SK-N-MC (cell line): ENCODE results near the gene LLCFC1.

Experiments used
- DNase-seq: peaks from one replicate; pipeline ENCODE4 v3.0.0-alpha.2; 2011; ENCODE audit warnings: low read depth, low spot score
- H3K27ac ChIP-seq: fragments of 200-600 bp; sonication (generic); 2 replicates; pipeline ENCODE4 v1.5.1; 2016; ENCODE audit warnings: mixed run types
- H3K36me3 ChIP-seq: fragments of 200-600 bp; sonication (generic); 2 replicates; pipeline ENCODE4 v1.6.1; 2017; ENCODE audit warnings: antibody characterized with exemption, low read length, mixed read lengths; ENCODE audit not compliant: insufficient read depth
- H3K4me3 ChIP-seq: fragments of 200-600 bp; sonication (generic); 2 replicates; pipeline ENCODE4 v1.5.1; 2016
- H3K9ac ChIP-seq: fragments of 200-600 bp; sonication (generic); 2 replicates; pipeline ENCODE4 v1.8.0; 2017; ENCODE audit warnings: mixed run types, mixed read lengths; ENCODE audit not compliant: insufficient read length
- H3K9me3 ChIP-seq: fragments of 200-600 bp; sonication (generic); 2 replicates; pipeline ENCODE4 v1.6.1; 2017; ENCODE audit warnings: low read depth, mild to moderate bottlenecking, antibody characterized with exemption, low read length, moderate library complexity, mixed read lengths
- EZH2 ChIP-seq: fragments of 200-600 bp; sonication (generic); IDR thresholded peaks from one replicate; pipeline ENCODE4 v1.6.1; 2017; ENCODE audit warnings: antibody characterized with exemption
- FOXP2 ChIP-seq: optimal IDR thresholded peaks from 2 replicates; pipeline ENCODE3; 2011; ENCODE audit warnings: mild to moderate bottlenecking, moderate library complexity; ENCODE audit not compliant: insufficient read depth; ENCODE audit errors: extremely low read length, control extremely low read depth
- POLR2AphosphoS5 ChIP-seq: IDR thresholded peaks from 2 replicates; pipeline ENCODE4 v1.6.1; 2012; ENCODE audit warnings: mild to moderate bottlenecking, low read depth, low read length, borderline replicate concordance

LLCFC1 gene

DNA sequence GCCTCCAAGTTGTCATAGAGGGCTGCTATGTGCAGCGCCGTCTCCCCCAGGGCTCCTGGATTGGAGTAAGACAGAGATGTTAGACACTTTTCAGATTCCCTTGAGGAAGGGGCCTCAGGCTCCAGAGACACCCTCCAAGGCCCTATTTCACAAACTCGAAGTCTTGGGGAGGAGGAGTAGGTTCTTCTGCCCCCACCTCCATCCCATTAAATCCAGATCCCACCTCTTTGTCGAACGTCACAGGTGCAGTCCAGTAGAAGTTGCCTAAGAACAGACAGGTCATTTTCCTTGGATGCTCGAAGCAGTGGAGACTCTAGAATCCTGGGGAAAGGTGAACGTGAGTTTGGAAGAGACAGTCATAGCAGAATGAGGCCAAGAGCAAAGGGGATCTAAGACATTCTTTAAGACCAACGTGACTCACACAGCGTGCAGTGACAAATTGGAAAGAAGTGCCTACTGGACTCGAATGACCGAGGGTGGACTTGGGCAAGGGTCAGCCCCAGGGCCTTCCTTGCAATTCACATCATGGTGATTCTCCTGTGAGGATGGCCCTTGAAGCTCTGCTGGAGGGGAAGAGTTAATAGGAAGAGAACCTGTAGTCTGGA lies 9.1 kb upstream of the LLCFC1 start:
- H3K4me3 ChIP-seq = no peak overlapping the region
- no peaks in the 10 kb centered on the region for H3K9me3 ChIP-seq
- H3K27ac ChIP-seq = no peak overlapping the region
- no peak overlapping the region for H3K9ac ChIP-seq
- no peak for DNase-seq
- no peaks in the 10 kb centered on the region for H3K36me3 ChIP-seq
- no peak for TF ChIP-seq FOXP2
- no peak for TF ChIP-seq EZH2
- TF ChIP-seq POLR2AphosphoS5 = no peak

DNA sequence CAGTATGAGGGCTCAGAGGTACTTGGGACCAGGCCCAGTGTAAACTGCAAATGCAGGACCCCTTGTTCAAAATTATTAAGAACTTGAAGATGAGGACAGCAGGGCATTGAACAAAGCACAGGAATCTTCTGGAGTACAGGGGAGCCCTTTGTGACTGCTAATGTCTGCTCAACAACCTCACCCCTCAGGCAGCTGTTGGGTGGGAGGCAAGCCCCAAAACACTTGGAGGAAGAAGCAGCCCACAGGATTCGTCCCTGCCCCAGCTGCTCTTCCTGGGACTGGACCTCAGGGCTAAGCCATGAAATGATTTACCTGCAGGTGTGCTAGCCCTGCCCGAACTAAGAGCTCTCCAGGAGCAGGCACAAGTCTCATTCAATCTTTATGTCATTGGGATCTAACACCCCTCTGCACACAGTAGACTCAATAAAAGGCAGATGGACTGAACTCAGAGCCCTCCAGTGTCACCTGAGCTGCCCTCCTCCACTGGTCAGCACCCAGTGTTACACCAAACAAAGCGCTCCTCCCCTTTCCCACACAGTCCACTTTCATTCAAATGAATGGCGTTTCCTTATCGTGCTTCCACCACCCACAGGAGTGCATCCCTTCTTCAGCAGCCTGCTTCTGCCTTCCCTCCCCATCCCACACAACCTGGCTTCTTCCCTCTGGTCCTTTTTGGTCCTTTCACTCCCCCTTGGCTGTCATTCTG lies 6.7 kb upstream of the LLCFC1 start:
- Histone ChIP-seq H3K4me3 (no peak overlapping the region), H3K9ac (no peak overlapping the region), H3K36me3 (no peaks in the 10 kb centered on the region), H3K9me3 (no peaks in the 10 kb centered on the region), H3K27ac (no peak overlapping the region)
- TF ChIP-seq FOXP2 (no peak), EZH2 (no peak), POLR2AphosphoS5 (no peak)
- DNase-seq = no peak

DNA sequence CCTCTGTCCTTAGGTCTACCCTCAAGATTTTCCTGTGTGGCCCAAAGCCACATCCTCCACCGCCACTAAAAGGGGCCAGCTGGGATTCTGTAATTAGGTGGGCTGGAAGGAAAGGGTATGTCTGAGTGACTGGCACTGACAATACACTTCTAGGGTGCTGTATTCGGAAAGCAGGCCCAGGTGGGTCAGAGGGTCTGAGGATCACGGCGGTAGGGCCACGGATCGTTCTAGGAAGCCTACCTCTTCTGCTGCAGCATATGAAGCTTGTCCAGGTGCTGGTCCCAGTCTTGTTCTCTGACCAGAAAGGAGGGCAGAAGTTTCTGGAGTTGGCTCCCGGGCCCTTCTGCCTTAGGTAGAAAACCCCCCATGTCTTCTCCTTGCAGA lies 6.2 kb upstream of the LLCFC1 start:
- H3K9ac ChIP-seq = no peak overlapping the region
- H3K9me3 ChIP-seq = no peaks in the 10 kb centered on the region
- TF ChIP-seq FOXP2 (no peak), EZH2 (no peak), POLR2AphosphoS5 (no peak)
- H3K27ac ChIP-seq = no peak overlapping the region
- H3K36me3 ChIP-seq = no peaks in the 10 kb centered on the region
- H3K4me3 ChIP-seq = no peak overlapping the region
- no peak for DNase-seq

DNA sequence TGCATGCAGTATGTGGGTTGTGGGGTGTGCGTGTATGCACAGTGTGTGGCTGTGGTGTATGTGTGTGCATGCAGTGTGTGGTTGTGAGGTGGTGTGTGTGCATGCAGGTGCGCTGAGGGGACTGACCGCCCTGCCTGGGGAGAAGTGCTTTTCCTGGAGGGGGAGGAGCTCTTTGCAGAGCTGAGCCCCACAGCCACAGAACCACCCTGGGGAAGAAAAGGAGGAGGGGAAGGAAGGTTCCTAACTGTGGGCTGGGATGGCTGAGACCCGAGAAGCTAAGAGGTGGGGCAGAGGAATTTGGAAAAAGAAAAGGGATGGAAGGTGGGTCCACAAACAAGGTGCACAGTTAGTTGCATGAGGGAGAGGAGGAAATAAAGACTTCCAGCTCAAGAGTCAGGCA lies 5.7 kb upstream of the LLCFC1 start, which contains the start of gene TRPV5:
Gene TRPV5 (minus strand): TSS at position 123 of the 400 bp plus-strand sequence. CDS start 287 bp downstream, outside the sequence.
- no peak within 1 kb of the TSS for H3K9ac ChIP-seq
- no peak within 1 kb of the TSS for H3K27ac ChIP-seq
- TF ChIP-seq POLR2AphosphoS5 (no peak), EZH2 (no peak), FOXP2 (no peak)

DNA sequence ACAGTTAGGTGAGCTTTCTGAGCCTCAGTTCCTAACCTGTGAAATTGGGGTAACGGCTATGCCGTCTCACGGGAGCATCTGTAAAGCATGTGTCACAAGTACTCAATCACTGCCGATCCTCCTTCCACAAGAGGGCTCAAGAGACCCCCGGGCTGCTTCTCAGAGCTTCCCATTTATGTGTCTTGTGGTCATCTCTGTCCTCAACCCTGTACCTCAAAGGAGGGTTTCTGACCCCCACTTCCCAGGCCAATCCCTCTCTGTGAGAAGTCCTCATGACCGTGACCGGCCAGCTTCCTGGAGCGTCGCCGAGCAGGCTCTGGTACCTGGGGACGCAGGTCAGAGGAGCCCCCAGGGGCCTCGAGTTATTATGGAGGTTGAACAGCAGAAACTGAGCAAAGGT lies 5.2 kb upstream of the LLCFC1 start:
- Histone ChIP-seq H3K36me3 (no peaks in the 10 kb centered on the region), H3K4me3 (no peak overlapping the region)
- TF ChIP-seq EZH2 = no peak
- TF ChIP-seq FOXP2 = no peak
- TF ChIP-seq POLR2AphosphoS5 = no peak

More for the DNA sequence above, 5.7 kb upstream of the LLCFC1 start, which contains the start of gene TRPV5:
- no peak for DNase-seq
- H3K4me3 ChIP-seq = no peak within 1 kb of the TSS
- no peaks in the 10 kb centered on the region for H3K9me3 ChIP-seq
- no peaks in the 10 kb centered on the region for H3K36me3 ChIP-seq

DNA sequence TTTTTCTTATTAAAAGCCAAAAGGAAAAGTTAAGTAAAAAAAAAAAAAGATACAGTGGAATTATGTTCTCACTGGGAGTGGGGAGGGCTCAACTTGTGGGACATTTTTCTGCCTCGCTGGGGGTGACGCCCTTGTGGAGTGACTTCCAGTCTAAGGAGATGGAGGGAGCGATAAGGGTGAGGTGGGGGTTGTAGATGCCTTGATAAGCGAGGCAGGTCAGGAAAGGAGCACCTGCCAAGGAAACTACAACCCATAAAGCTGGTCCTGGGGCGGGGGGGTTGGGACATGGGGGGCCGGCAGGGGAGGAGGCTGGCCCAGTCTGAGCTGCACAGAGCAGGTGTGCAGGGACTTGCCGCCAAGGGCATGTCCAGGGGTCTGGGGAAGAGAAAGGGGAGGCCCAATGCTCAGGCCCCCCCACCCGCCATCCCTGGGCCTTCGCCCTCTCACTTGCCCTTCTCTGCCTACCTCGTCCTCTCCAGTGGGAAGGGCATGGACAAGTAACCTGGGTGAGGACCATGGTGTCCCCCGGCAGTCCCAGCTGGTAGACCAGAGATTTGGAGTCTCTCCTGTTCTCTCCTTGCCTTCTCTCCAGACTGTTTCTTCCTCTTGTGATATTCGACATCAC lies 3.2 kb upstream of the LLCFC1 start:
- no peak overlapping the region for H3K9ac ChIP-seq

More for the DNA sequence above, 5.2 kb upstream of the LLCFC1 start:
- H3K27ac ChIP-seq = no peak overlapping the region
- no peak overlapping the region for H3K9ac ChIP-seq
- H3K9me3 ChIP-seq = no peaks in the 10 kb centered on the region
- DNase-seq = no peak

DNA sequence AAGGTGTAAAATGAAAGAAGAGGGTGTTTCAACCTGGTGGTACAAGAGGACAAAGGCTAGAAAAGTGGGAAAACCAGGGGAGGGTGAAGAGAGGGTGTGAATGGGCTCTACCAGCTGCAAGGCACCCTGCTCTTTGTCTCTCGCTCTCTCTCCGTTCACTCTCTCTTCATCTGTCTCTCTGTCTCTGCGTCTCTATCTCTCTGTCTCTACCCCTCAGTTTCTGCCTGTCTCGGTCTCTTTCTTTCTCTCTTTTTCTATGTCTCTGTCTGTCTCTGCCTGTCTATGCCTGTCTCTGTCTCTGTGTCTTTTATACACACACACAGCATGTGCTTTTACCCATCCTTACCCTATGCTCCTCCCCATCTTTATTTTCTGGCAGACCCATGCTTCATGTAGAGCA lies 673 bp upstream of the LLCFC1 start:
- no peaks in the 10 kb centered on the region for H3K9me3 ChIP-seq
- H3K27ac ChIP-seq = no peak overlapping the region
- H3K36me3 ChIP-seq = no peaks in the 10 kb centered on the region
- DNase-seq = no peak
- TF ChIP-seq FOXP2 (no peak), EZH2 (no peak), POLR2AphosphoS5 (no peak)
- H3K4me3 ChIP-seq = no peak overlapping the region
- no peak overlapping the region for H3K9ac ChIP-seq

More for the DNA sequence above, 3.2 kb upstream of the LLCFC1 start:
- no peak for DNase-seq
- H3K27ac ChIP-seq = no peak overlapping the region
- no peak for TF ChIP-seq POLR2AphosphoS5
- TF ChIP-seq FOXP2 = no peak
- no peak for TF ChIP-seq EZH2
- H3K36me3 ChIP-seq = no peaks in the 10 kb centered on the region
- H3K4me3 ChIP-seq = no peak overlapping the region
- H3K9me3 ChIP-seq = no peaks in the 10 kb centered on the region

DNA sequence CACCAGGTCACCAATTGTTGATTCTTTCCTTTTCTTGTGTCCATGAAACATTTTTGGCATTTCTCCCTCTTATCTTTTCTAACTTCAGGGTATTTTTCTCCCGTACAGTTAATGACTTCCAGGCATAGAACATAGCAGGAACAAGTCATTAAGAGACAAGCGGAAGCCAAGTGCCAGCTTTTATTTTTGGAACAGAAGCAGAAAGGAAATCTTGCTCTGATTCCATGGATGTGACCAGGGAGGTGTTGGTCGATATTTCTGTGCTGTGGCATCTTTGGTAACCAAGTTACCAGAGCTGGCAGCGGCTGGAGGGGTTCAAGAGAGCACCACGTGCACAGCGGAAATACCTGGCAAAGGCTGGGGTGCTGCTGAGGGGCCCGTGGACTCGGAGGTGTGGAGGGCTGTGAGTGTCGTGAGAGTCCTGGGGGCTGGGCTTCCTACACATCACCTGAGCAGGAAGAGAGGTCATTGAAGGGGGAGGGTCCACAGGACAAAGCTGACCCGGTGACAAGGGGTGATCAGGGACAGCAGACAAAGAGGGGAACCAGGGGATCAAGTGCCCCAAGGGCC lies 1.8 kb downstream of the LLCFC1 start:
- H3K36me3 ChIP-seq = no peaks in the 10 kb centered on the region
- DNase-seq = no peak
- TF ChIP-seq FOXP2 (no peak), POLR2AphosphoS5 (no peak), EZH2 (no peak)
- H3K9ac ChIP-seq = no peak overlapping the region
- H3K4me3 ChIP-seq = no peak overlapping the region
- H3K27ac ChIP-seq = no peak overlapping the region
- no peaks in the 10 kb centered on the region for H3K9me3 ChIP-seq
